ENCODE data around the gene KASH5. TPM values are rescaled to one million over a fixed set of nuclear protein-coding genes. Genes with fewer than 3 reads are reported as not detected.
"Not testable (repeated sequence)": the region's sequence is repeated elsewhere in the genome, so short reads cannot be mapped to it uniquely, and the experiment has no call there.

KASH5 gene
- total RNA-seq, 5 donors from 2014 or later (not counting 1 experiment from before 2014, with no cell fraction given), result 0.25 to 0.26 TPM; not detected in 3

DNA sequence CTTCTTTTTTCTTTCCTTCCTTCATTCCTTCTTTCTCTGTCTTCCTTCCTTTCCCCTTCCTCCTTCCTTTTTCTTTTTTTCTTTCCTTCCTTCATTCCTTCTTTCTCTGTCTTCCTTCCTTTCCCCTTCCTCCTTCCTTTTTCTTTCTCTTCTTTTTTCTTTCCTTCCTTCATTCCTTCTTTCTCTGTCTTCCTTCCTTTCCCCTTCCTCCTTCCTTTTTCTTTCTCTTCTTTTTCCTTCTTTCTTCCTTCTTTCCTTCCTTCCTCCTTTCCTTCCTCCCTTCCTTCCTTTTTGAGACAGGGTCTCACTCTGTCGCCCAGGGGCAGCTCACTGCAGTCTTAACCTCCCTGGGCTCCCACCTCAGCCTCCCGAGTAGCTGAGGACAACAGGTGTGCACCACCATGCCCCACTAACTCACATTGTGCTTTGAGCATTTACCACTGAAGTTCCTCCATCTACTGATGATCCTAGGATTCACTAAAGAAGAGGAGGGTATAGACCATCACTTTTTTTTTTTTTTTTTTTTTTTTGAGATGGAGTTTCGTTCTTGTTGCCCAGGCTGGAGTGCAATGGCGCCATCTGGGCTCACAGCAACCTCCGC, 56.2 kb downstream of the KASH5 start:
- Mint-ChIP-seq H3K4me3 (peak overlapping the region; percentile 76 to 83 (median 80)), H3K27me3 (peaks cover 30 to 31% of the 10 kb centered on the region in 2 donors), H3K27ac (peak overlapping the region; percentile 66 to 88), H3K36me3 (peaks cover 14% of the 10 kb centered on the region), H3K4me1 (peaks cover 35 to 44% (median 43%) of the 10 kb centered on the region in 3 donors)
- not testable (repeated sequence) for H3K9me3 ChIP-seq; H3K4me3 ChIP-seq (ENCODE audit: control insufficient read depth in 1 of 2, extremely low read depth in 1 of 2, low read length in 1 of 2); H3K9me3 Mint-ChIP-seq; ATAC-seq (replicated peaks in 1 of 4); H3K27ac ChIP-seq (ENCODE audit: low read length); DNase-seq
- Histone ChIP-seq H3K36me3 (ENCODE audit: control insufficient read depth in 2 of 2, extremely low read depth in 1 of 2, insufficient read depth in 1 of 2, low read length in 1 of 2) (peaks cover 10 to 28% of the 10 kb centered on the region in 2 donors), H3K27me3 (replicated peaks in 1 of 2; ENCODE audit: control insufficient read depth in 2 of 2, extremely low read depth in 1 of 2, insufficient read depth in 2 of 2, low read length in 1 of 2) (peaks cover 8 to 35% of the 10 kb centered on the region in 2 experiments), H3K4me1 (ENCODE audit: control insufficient read depth in 1 of 2, extremely low read depth in 1 of 2, insufficient read depth in 2 of 2, low read length in 2 of 2) (peaks cover 2 to 55% of the 10 kb centered on the region in 2 experiments)
- no CpG with 5 or more reads among the region's 5 CpGs for whole genome bisulfite sequencing (ENCODE audit: insufficient coverage)
- ChIA-PET POLR2A (interaction anchor here in 1 of 2 donors (0.6 kb wide), 1 partner anchor 36 kb away, joined by 3 read pairs; no protein-coding TSS in a partner anchor), CTCF (interaction anchor here (0.6 to 0.7 kb wide), 4 partner anchors 31 to 229 kb away, joined by 3 to 7 read pairs (median 4); no protein-coding TSS in a partner anchor)

DNA sequence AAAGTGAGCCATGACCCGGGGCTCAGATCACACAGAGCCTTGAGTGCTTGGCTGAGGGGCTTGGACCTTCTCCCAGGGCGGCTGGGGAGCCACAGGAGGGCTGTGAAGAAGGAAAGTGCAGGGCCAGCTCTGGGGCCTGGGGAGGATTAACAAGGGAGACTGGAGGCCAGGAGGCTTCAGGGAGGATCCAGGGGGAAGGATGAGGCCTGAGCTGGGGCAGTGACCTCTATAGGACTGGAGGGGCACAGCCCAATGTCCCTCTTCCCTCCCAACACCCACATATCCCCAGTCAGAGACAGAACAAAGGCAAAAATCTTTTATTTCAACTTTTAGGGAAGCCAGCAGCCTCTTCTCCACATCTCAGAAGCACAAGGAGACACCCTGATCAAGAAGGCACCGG, 57.9 kb downstream of the KASH5 start:
- ChIA-PET CTCF (no interaction called here), POLR2A (no interaction called here)
- Histone ChIP-seq H3K36me3 (ENCODE audit: control insufficient read depth in 2 of 2, extremely low read depth in 1 of 2, insufficient read depth in 1 of 2, low read length in 1 of 2) (peaks cover 12 to 37% of the 10 kb centered on the region in 2 donors), H3K4me1 (ENCODE audit: control insufficient read depth in 1 of 2, extremely low read depth in 1 of 2, insufficient read depth in 2 of 2, low read length in 2 of 2) (peaks cover 6 to 59% of the 10 kb centered on the region in 2 experiments), H3K27me3 (replicated peaks in 1 of 2; ENCODE audit: control insufficient read depth in 2 of 2, extremely low read depth in 1 of 2, insufficient read depth in 2 of 2, low read length in 1 of 2) (peaks cover 0 to 17% of the 10 kb centered on the region in 2 experiments), H3K9me3 (no peaks in the 10 kb centered on the region), H3K4me3 (ENCODE audit: control insufficient read depth in 1 of 2, extremely low read depth in 1 of 2, low read length in 1 of 2) (no peak overlapping the region), H3K27ac (ENCODE audit: low read length) (no peak overlapping the region)
- DNase-seq (no peak), ATAC-seq (replicated peaks in 1 of 4) (no peak)
- H3K27me3 Mint-ChIP-seq, result peaks cover 12 to 13% of the 10 kb centered on the region in 2 donors
- no peak overlapping the region for H3K27ac Mint-ChIP-seq
- H3K36me3 Mint-ChIP-seq, result peaks cover 27% of the 10 kb centered on the region
- H3K9me3 Mint-ChIP-seq, result no peaks in the 10 kb centered on the region
- 69% methylated on average over 3 of the region's 3 CpGs for WGBS (ENCODE audit: insufficient coverage)
- H3K4me3 Mint-ChIP-seq, result no peak overlapping the region
- peaks cover 41 to 51% (median 50%) of the 10 kb centered on the region in 3 donors for H3K4me1 Mint-ChIP-seq

DNA sequence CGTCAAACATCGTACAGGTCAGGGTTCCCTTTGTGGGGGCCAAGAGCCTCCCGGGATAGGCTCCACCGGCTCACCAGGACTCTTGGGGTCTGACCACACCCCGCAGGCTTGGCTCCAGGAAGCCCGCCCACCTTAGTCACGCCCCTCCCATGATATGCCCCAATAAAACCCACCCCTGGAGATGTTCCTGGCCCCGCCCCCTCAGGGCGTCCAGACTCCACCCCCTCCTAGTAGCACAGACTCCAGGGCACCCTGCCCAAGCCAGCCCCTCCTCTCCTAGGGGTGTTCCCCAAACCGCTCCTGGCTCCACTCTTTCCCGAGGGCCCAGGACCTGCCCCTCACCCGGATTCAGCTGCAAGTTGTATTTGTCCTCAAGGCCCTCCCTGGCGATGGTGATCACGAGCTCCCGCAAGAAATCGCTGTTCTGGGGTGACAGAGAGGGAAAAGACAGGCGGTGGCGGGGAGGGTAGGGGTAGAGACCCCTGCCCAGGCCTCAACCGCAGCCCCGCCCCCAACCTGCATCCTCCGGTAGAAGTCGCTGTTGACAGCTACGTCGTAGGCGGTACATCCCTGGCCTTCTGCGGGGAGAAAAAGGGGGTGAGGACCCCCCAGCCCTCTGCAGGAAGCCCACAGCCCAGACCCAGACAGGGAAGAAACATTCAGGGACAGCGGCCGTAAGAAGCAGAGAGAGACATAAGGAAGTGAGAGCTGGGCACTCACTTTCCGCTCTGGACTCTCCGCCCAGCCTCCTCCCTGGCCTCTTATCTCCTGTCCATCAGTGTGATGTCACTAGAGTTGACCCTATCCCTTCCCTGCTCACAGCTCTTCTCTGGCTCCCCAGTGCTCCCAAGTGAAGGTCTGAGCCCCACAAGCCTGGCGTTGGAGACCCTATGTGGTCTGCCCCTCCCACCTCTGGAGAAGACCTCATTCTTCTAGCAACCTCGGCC, 59.7 kb downstream of the KASH5 start:
- H3K36me3 Mint-ChIP-seq, result peaks cover 31% of the 10 kb centered on the region

DNA sequence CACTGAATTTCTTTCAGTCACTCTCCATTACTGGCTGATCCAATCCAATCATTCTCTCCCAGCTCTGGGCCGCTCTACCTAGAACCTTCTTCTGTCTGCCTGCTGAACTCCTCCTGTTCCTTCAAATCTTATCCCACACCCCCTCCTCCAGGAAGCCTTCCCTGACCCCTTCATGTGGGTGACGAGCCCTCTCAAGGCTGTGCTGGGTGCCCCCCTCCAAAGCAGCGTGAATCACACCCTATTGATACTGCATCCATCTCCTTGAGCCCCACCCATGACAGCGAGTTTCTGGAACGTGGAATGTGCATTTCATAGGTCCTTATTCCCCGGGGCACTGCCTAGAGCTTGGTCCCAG, 60.4 kb downstream of the KASH5 start:
- peak overlapping the region in 1 of 3 donors; percentile 32 for H3K4me3 Mint-ChIP-seq
- H3K9me3 Mint-ChIP-seq, result no peaks in the 10 kb centered on the region

More for the DNA sequence above, 59.7 kb downstream of the KASH5 start:
- DNase-seq (no peak), ATAC-seq (replicated peaks in 1 of 4) (no peak)
- 93% methylated on average over 25 of the region's 32 CpGs for WGBS (ENCODE audit: insufficient coverage)
- H3K9me3 Mint-ChIP-seq, result no peaks in the 10 kb centered on the region
- no peaks in the 10 kb centered on the region for H3K27me3 Mint-ChIP-seq
- CTCF ChIA-PET, result no interaction called here
- H3K9me3 ChIP-seq, result no peaks in the 10 kb centered on the region
- peaks cover 42 to 52% (median 49%) of the 10 kb centered on the region in 3 donors for H3K4me1 Mint-ChIP-seq
- no peak overlapping the region for H3K4me3 Mint-ChIP-seq
- H3K27ac Mint-ChIP-seq, result peak overlapping the region; percentile 43 to 55
- H3K36me3 ChIP-seq (ENCODE audit: control insufficient read depth in 2 of 2, extremely low read depth in 1 of 2, insufficient read depth in 1 of 2, low read length in 1 of 2), result peaks cover 12 to 37% of the 10 kb centered on the region in 2 donors
- H3K4me3 ChIP-seq (ENCODE audit: control insufficient read depth in 1 of 2, extremely low read depth in 1 of 2, low read length in 1 of 2), result no peak overlapping the region
- peaks cover 6 to 59% of the 10 kb centered on the region in 2 experiments for H3K4me1 ChIP-seq (ENCODE audit: control insufficient read depth in 1 of 2, extremely low read depth in 1 of 2, insufficient read depth in 2 of 2, low read length in 2 of 2)
- POLR2A ChIA-PET, result no interaction called here
- no peak overlapping the region for H3K27ac ChIP-seq (ENCODE audit: low read length)
- peaks cover 0 to under 1% of the 10 kb centered on the region in 2 experiments for H3K27me3 ChIP-seq (replicated peaks in 1 of 2; ENCODE audit: control insufficient read depth in 2 of 2, extremely low read depth in 1 of 2, insufficient read depth in 2 of 2, low read length in 1 of 2)

DNA sequence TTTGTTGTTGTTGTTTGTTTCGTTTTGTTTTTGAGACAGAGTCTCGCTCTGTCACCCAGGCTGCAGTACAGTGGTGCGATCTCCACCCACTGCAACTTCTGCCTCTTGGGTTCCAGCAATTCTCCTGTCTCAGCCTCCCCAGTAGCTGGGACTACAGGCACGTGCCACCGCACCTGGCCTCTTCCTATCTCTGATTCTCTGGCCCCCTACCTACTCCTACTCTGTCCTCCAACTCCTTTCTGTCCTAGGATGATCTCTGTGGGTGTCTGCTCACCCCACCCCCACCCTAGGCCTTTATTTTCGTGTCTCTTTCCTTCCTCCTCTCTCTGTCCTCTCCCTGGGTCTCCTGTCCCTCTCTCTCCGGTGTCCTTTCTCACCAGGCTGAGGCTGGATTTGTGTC, 62.4 kb downstream of the KASH5 start:
- peak overlapping the region; percentile 78 to 98 for H3K27ac Mint-ChIP-seq
- Histone ChIP-seq H3K27ac (ENCODE audit: low read length) (no peak overlapping the region), H3K27me3 (replicated peaks in 1 of 2; ENCODE audit: control insufficient read depth in 2 of 2, extremely low read depth in 1 of 2, insufficient read depth in 2 of 2, low read length in 1 of 2) (no peaks in the 10 kb centered on the region), H3K36me3 (ENCODE audit: control insufficient read depth in 2 of 2, extremely low read depth in 1 of 2, insufficient read depth in 1 of 2, low read length in 1 of 2) (peaks cover 17 to 37% of the 10 kb centered on the region in 2 donors), H3K9me3 (no peaks in the 10 kb centered on the region), H3K4me1 (ENCODE audit: control insufficient read depth in 1 of 2, extremely low read depth in 1 of 2, insufficient read depth in 2 of 2, low read length in 2 of 2) (peaks cover 7 to 62% of the 10 kb centered on the region in 2 experiments), H3K4me3 (ENCODE audit: control insufficient read depth in 1 of 2, extremely low read depth in 1 of 2, low read length in 1 of 2) (peak overlapping the region in 1 of 2 donors; percentile 99)
- no peak for ATAC-seq (replicated peaks in 1 of 4)
- no peak for DNase-seq
- H3K9me3 Mint-ChIP-seq, result no peaks in the 10 kb centered on the region
- H3K36me3 Mint-ChIP-seq, result peaks cover 31% of the 10 kb centered on the region
- peaks cover 50 to 54% (median 53%) of the 10 kb centered on the region in 3 donors for H3K4me1 Mint-ChIP-seq
- ChIA-PET CTCF (no interaction called here), POLR2A (interaction anchor here in 1 of 2 donors (0.6 to 0.7 kb wide), 2 partner anchors 23 to 354 kb away, joined by 3 to 7 read pairs; partner anchors contain the start of gene FLT3LG)
- H3K4me3 Mint-ChIP-seq, result peak overlapping the region; percentile 95 to 98 (median 98)
- no peaks in the 10 kb centered on the region for H3K27me3 Mint-ChIP-seq
- 78% methylated on average over 4 of the region's 7 CpGs for WGBS (ENCODE audit: insufficient coverage)

More for the DNA sequence above, 60.4 kb downstream of the KASH5 start:
- no peak overlapping the region for H3K4me3 ChIP-seq (ENCODE audit: control insufficient read depth in 1 of 2, extremely low read depth in 1 of 2, low read length in 1 of 2)
- peaks cover 12 to 37% of the 10 kb centered on the region in 2 donors for H3K36me3 ChIP-seq (ENCODE audit: control insufficient read depth in 2 of 2, extremely low read depth in 1 of 2, insufficient read depth in 1 of 2, low read length in 1 of 2)
- peak overlapping the region; percentile 43 to 55 for H3K27ac Mint-ChIP-seq
- no peaks in the 10 kb centered on the region for H3K27me3 Mint-ChIP-seq
- WGBS (ENCODE audit: insufficient coverage), result 96% methylated on average over 4 of the region's 6 CpGs
- ChIA-PET CTCF (no interaction called here), POLR2A (no interaction called here)
- no peaks in the 10 kb centered on the region for H3K27me3 ChIP-seq (replicated peaks in 1 of 2; ENCODE audit: control insufficient read depth in 2 of 2, extremely low read depth in 1 of 2, insufficient read depth in 2 of 2, low read length in 1 of 2)
- ATAC-seq (replicated peaks in 1 of 4), result no peak
- no peaks in the 10 kb centered on the region for H3K9me3 ChIP-seq
- H3K27ac ChIP-seq (ENCODE audit: low read length), result no peak overlapping the region
- DNase-seq, result no peak
- peaks cover 4 to 57% of the 10 kb centered on the region in 2 experiments for H3K4me1 ChIP-seq (ENCODE audit: control insufficient read depth in 1 of 2, extremely low read depth in 1 of 2, insufficient read depth in 2 of 2, low read length in 2 of 2)
- H3K36me3 Mint-ChIP-seq, result peaks cover 31% of the 10 kb centered on the region
- H3K4me1 Mint-ChIP-seq, result peaks cover 42 to 56% (median 53%) of the 10 kb centered on the region in 3 donors
